ENCODE data around the gene KRTAP9-9. TPM values are rescaled to one million over a fixed set of nuclear protein-coding genes. Genes with fewer than 3 reads are reported as not detected.

Gene KRTAP9-9
- total and polyA plus RNA-seq, 2 experiments from 2014 or later = not detected

DNA sequence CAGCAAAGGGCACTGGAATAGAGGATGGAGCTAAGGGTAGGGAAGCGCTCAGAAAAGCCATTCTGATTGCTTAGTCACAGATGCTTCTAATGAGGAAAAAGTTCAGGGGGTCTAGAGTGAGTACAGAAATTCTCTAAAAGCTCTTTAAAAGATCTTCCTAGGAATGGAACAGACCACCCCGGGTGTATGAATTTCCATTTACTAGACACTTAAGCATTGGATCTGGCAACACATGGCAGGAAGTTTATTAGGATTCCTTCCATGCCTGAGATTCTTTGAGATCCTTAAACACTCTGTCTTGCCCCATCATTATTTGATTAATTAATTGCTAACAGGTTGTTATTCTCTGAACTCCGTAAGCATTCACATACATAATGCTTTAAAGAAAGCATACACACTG, 28.9 kb downstream of the KRTAP9-9 start:
- Histone ChIP-seq H3K9me3 (ENCODE audit: low read depth) (no peaks in the 10 kb centered on the region), H3K27ac (no peak overlapping the region), H3K4me3 (no peak overlapping the region), H3K4me1 (ENCODE audit: low read depth) (no peaks in the 10 kb centered on the region), H3K27me3 (no peaks in the 10 kb centered on the region), H3K36me3 (no peaks in the 10 kb centered on the region)
- TF ChIP-seq, protein P1, sequence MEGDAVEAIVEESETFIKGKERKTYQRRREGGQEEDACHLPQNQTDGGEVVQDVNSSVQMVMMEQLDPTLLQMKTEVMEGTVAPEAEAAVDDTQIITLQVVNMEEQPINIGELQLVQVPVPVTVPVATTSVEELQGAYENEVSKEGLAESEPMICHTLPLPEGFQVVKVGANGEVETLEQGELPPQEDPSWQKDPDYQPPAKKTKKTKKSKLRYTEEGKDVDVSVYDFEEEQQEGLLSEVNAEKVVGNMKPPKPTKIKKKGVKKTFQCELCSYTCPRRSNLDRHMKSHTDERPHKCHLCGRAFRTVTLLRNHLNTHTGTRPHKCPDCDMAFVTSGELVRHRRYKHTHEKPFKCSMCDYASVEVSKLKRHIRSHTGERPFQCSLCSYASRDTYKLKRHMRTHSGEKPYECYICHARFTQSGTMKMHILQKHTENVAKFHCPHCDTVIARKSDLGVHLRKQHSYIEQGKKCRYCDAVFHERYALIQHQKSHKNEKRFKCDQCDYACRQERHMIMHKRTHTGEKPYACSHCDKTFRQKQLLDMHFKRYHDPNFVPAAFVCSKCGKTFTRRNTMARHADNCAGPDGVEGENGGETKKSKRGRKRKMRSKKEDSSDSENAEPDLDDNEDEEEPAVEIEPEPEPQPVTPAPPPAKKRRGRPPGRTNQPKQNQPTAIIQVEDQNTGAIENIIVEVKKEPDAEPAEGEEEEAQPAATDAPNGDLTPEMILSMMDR (IDR thresholded peaks at IDR 0.05; ENCODE audit: low read depth, low read length) = no peak
- no peak for DNase-seq (ENCODE audit: low read depth in 1 of 2, low spot score in 1 of 2)

DNA sequence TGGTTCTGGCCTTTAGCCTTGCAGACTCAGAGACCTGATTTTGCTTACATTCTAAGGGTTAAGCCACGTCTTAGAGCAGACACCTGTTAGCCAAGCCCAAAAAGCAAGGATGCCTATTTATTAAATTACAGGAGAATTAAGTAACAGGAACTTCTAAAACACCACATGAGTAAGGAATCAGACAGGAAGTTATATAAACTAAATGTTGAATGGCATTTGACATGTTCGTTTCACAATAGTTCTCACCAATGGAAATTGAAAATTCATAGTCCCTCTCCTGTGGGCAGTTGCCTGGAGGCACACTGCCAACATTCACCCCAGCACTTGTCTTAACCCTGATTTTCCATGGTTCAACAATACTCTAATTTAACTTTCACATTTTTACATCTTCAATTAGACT, 29.4 kb downstream of the KRTAP9-9 start:
- DNase-seq (ENCODE audit: low read depth in 1 of 2, low spot score in 1 of 2) = no peak
- H3K4me1 ChIP-seq (ENCODE audit: low read depth) = no peaks in the 10 kb centered on the region
- TF ChIP-seq, protein P1 (IDR thresholded peaks at IDR 0.05; ENCODE audit: low read depth, low read length) = no peak
- H3K4me3 ChIP-seq = no peak overlapping the region
- H3K36me3 ChIP-seq = no peaks in the 10 kb centered on the region
- H3K27ac ChIP-seq = no peak overlapping the region
- H3K9me3 ChIP-seq (ENCODE audit: low read depth) = no peaks in the 10 kb centered on the region
- no peaks in the 10 kb centered on the region for H3K27me3 ChIP-seq

DNA sequence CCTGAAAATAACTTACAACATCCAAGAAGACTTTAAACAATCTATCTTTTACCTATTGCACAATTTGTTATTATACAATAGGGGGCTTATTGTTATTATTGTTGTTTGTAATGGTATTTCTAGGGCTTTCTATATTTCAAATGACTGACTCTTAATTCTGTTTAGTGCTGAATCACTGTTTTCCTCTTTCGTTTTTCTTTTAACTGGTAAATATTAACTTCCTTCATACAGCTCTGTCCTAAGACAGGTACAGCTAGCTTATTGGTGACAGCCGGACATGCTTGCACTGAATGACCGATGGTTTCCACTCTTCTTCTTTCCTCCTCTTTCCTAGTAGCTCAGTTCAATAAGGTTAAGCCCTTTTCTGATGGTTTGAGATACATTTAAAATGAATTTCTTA, 31.9 kb downstream of the KRTAP9-9 start:
- Histone ChIP-seq H3K36me3 (no peaks in the 10 kb centered on the region), H3K4me3 (no peak overlapping the region), H3K27me3 (no peaks in the 10 kb centered on the region), H3K27ac (no peak overlapping the region), H3K9me3 (ENCODE audit: low read depth) (no peaks in the 10 kb centered on the region), H3K4me1 (ENCODE audit: low read depth) (no peaks in the 10 kb centered on the region)
- no peak for DNase-seq (ENCODE audit: low read depth in 1 of 2, low spot score in 1 of 2)
- TF ChIP-seq, protein P1 (IDR thresholded peaks at IDR 0.05; ENCODE audit: low read depth, low read length) = no peak

DNA sequence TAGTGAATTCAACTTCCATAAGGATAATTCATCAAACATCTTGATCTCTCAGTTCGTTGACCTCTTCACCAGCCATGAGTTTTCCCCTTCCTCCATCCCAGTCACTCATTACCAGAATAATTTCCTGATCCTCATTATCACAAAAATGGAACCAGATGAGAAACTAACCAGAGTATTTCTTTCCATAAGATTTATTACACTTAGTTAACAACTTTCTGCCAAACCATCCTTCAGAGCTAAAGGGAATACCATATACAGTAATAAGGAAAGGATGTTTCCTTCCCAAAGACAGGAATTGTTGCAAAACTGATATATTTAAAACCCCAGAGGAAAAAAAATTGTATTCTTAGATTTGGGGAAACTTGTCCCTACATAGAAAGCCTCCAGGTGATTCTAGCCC, 38.8 kb downstream of the KRTAP9-9 start:
- Histone ChIP-seq H3K27me3 (no peaks in the 10 kb centered on the region), H3K4me3 (no peak overlapping the region), H3K36me3 (no peaks in the 10 kb centered on the region), H3K27ac (no peak overlapping the region), H3K9me3 (ENCODE audit: low read depth) (no peaks in the 10 kb centered on the region), H3K4me1 (ENCODE audit: low read depth) (no peaks in the 10 kb centered on the region)
- DNase-seq (ENCODE audit: low read depth in 1 of 2, low spot score in 1 of 2) = no peak
- TF ChIP-seq, protein P1 (IDR thresholded peaks at IDR 0.05; ENCODE audit: low read depth, low read length) = no peak

DNA sequence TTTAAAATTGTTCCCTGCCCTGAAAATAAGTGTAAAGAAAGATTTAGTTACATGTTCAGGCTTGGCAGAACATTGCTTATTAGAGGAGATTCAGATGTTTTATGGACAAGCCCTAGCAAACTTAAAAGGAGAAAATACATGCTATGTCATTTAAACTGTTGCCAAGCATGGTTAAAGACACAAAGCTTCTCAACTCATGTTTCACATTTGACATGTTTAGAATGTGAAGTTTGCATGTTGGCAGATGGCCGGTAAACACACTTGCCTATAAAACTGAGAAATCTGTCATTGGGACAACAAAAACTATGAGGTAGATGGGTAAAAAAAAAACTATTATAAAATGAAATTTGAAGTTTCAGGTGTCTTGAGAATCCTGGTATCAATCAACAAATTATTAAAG, 41.7 kb downstream of the KRTAP9-9 start:
- no peak overlapping the region for H3K4me3 ChIP-seq
- no peaks in the 10 kb centered on the region for H3K27me3 ChIP-seq
- no peaks in the 10 kb centered on the region for H3K4me1 ChIP-seq (ENCODE audit: low read depth)
- H3K27ac ChIP-seq = no peak overlapping the region
- TF ChIP-seq, protein P1 (IDR thresholded peaks at IDR 0.05; ENCODE audit: low read depth, low read length) = no peak
- no peak for DNase-seq (ENCODE audit: low read depth in 1 of 2, low spot score in 1 of 2)
- H3K9me3 ChIP-seq (ENCODE audit: low read depth) = no peaks in the 10 kb centered on the region
- H3K36me3 ChIP-seq = no peaks in the 10 kb centered on the region

Data from cardiac muscle cell (in vitro differentiated cells and primary cell).